A204.1 (cell line): ENCODE measurements around the gene NPSR1.
"Not testable (repeated sequence)": the region's sequence is repeated elsewhere in the genome, so short reads cannot be mapped to it uniquely, and the experiment has no call there.

Experiments used
- FAIRE-seq: peaks from 2 replicates; lab custom pipeline; 2012; peaks lifted over from hg19 to GRCh38; lab: Jason Lieb, UNC

NPSR1 gene

DNA sequence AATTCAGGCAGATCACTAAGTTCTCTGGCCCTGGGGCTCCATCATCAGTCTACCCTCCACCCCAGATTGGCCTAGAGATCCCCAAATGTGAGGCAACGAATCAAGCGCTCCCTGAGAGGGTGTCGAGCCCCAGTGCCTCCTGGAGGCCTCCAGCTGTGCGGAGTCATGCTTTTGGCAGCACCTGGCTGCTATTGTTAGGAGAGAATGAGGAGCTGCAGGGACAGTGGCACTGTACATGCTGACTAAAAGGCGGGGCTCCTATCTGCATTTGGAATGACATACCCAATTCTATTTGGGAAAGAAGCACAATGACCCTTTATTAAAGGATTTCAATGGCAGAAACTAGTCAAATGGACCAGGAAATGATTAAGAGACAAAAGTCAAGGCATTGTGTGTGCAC is 217.5 kb downstream of the NPSR1 start:
- no peak for FAIRE-seq

DNA sequence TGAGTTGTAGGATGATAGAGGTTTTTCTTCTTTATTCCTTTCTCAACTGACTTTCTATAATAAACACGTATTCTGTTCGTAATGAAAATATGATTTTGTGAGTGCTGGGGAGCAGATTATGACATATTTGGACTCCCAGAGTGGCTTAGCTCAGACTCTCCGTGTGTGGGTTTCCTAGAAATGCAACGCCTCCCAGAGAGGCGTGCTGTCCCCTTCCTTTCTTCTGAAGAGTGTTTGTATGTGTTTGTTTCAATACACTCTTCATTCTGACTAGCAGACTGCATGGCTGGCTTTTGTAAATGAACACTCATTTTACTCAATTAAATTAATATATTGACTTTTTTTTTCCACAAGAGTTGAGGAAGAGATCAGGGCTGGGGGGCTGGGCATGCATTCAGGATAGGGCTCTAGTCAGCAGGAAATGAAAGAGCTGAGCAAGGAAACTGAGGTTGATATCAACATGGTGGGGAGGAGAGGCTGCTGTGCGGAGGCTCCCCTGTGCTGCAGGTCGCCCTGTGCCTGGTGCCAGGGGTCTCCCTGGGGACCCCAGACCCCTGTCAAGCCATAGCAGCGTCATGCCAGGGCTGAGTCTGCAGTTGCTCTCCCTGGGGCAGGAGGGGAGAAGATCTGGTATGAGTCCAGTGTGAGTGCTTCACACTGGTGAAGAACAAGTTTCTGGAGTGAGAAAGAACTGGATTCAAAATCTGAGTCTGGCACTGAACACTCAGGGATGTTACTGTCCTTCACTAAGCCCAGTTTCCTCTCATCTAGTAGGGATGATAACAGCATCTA is 221.1 kb downstream of the NPSR1 start:
- not testable (repeated sequence) for FAIRE-seq

DNA sequence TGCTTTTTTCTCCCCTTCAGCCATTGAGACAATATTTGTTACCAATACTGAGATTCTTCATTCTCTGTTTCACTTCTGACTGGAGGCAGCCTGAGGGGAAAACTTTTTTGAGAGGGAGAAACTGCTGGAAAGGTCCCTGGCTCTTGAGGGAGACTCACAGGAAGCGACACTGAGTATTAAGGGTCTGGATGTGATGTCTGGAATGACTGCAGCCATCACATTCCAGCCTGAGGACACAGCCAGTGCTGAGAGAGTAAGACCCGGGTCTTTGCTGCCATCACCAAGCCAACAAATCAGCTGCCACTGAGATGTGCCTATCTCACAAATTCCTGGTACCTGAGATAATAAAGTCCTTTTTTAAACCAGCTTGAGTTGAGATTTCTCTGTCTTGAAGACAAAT is 221.9 kb downstream of the NPSR1 start:
- FAIRE-seq = no peak

DNA sequence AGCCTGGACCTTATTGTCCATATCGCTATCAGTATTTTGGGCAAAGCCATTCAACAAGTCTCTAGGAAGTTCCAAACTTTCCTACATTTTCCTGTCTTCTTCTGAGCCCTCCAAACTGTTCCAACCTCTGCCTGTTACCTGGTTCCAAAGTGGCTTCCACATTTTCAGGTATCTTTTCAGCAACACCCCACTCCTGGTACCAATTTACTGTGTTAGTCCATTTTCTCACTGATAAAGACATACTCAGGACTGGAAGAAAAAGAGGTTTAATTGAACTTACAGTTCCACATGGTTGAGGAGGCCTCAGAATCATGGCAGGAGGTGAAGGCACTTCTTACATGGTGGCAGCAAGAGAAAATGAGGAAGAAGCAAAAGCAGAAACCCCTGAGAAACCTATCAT is 225.8 kb downstream of the NPSR1 start:
- FAIRE-seq = not testable (repeated sequence)

DNA sequence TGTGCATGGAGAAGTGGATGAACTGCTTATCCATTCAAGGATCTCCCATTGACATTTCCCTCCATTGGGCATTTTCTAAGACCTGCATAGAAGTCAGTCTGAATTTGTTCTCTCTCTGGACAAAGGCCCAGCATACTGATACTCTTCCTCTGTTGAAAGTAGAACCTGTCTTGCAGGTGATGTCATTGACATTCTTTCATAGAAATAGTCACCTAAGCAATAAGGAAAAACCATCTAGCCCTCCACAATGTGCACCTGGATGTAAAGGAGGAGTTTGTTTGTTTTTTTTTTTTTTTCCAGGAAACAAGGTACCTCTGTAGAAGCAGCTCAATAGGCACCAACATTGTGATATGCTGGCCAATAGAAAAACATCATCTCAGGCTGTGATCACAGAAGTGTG is 228.8 kb downstream of the NPSR1 start:
- FAIRE-seq = no peak

DNA sequence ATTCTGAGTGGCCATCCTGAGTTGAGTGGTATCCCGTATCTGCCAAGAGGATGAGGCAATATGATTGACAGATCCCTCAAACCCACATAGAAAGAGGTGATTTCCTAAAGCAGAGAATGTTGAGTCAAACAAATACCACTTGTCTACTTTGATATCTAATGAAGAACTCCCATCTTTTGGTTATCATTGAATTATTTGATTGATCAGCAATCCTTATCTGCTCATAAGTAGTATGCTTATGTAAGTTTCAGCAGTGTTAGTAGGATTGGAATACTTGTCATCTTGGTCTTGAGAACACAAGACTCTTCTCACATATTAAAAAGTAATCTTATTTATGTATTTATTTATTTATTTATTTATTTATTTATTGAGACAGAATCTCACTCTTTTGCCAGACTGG is 231.9 kb downstream of the NPSR1 start:
- no peak for FAIRE-seq

DNA sequence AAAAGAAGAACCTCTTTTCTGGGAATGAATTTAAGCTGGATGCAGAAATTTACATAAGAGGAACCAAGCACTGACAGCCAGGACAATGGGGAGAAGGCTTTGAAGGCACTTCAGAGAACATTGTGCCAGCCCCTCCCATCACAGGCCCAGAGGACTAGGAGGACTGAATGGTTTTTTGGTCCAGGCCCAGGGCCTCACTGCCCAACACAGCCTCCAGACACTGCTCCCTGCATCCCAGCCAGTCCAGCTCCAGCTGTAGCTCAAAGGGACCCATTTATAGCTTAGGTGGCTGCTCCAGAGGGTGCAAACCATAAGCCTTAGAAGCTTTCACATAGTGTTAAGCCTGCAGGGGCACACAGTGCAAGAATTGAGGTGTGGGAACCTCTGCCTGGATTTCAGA is 237.2 kb downstream of the NPSR1 start:
- FAIRE-seq = no peak
